HG03521 (cell line): ENCODE measurements around the gene LMBRD1.
A peak's percentile ranks its signal among the peaks of the same experiment; 100 is the strongest.
"Not testable (repeated sequence)": the region's sequence is repeated elsewhere in the genome, so short reads cannot be mapped to it uniquely, and the experiment has no call there.

ENCODE experiments used
- ATAC-seq: cut with Tn5 transposase; IDR thresholded peaks from one replicate; pipeline ENCODE4 v1.9.1; 2021; ENCODE audit warnings: mild to moderate bottlenecking, moderate library complexity; ENCODE audit not compliant: unreplicated experiment

Gene LMBRD1

GRCh38 chr6:69756366-69756765 is 40.4 kb downstream of the LMBRD1 start:
- ATAC-seq: no peak

- ATAC-seq: no peak
These were observed 61.8 kb downstream of the LMBRD1 start for GRCh38 chr6:69735027-69735426.

- peak; percentile 59 for ATAC-seq
These were observed 64.2 kb downstream of the LMBRD1 start for GRCh38 chr6:69732640-69733039.

GRCh38 chr6:69732045-69732444 is 64.8 kb downstream of the LMBRD1 start:
- ATAC-seq: no peak

GRCh38 chr6:69729870-69730449 is 66.8 kb downstream of the LMBRD1 start:
- no peak for ATAC-seq

- no peak for ATAC-seq
These were observed 74.1 kb downstream of the LMBRD1 start for GRCh38 chr6:69722683-69723082.

- ATAC-seq: peak; percentile 62
These were observed 77.1 kb downstream of the LMBRD1 start for GRCh38 chr6:69719602-69720193.

- no peak for ATAC-seq
These were observed 90.1 kb downstream of the LMBRD1 start for GRCh38 chr6:69706724-69707123.

GRCh38 chr6:69705954-69706353 is 90.9 kb downstream of the LMBRD1 start:
- no peak for ATAC-seq

- ATAC-seq: no peak
These were observed 91.9 kb downstream of the LMBRD1 start for GRCh38 chr6:69704916-69705315.

GRCh38 chr6:69699655-69700054 is 97.2 kb downstream of the LMBRD1 start:
- no peak for ATAC-seq

GRCh38 chr6:69696273-69696672 is 100.5 kb downstream of the LMBRD1 start:
- no peak for ATAC-seq

- ATAC-seq: no peak
These were observed 103.0 kb downstream of the LMBRD1 start for GRCh38 chr6:69693762-69694161.

GRCh38 chr6:69690986-69691385 is 105.8 kb downstream of the LMBRD1 start:
- ATAC-seq: no peak

GRCh38 chr6:69680302-69680701 is 116.5 kb downstream of the LMBRD1 start:
- ATAC-seq: no peak

GRCh38 chr6:69673298-69673697 is 123.5 kb downstream of the LMBRD1 start:
- ATAC-seq: no peak

GRCh38 chr6:69668916-69669315 is 127.9 kb downstream of the LMBRD1 start:
- no peak for ATAC-seq

GRCh38 chr6:69666779-69667178 is 130.0 kb downstream of the LMBRD1 start:
- ATAC-seq: not testable (repeated sequence)

- no peak for ATAC-seq
These were observed 131.4 kb downstream of the LMBRD1 start for GRCh38 chr6:69665437-69665836.

GRCh38 chr6:69664551-69664950 is 132.3 kb downstream of the LMBRD1 start:
- no peak for ATAC-seq

GRCh38 chr6:69663215-69663614 is 133.6 kb downstream of the LMBRD1 start:
- ATAC-seq: no peak

- no peak for ATAC-seq
These were observed 146.1 kb downstream of the LMBRD1 start for GRCh38 chr6:69650703-69651102.

GRCh38 chr6:69647726-69648125 is 149.1 kb downstream of the LMBRD1 start:
- no peak for ATAC-seq
